ENCODE results near the gene MYBPC3.

MYBPC3 gene

DNA sequence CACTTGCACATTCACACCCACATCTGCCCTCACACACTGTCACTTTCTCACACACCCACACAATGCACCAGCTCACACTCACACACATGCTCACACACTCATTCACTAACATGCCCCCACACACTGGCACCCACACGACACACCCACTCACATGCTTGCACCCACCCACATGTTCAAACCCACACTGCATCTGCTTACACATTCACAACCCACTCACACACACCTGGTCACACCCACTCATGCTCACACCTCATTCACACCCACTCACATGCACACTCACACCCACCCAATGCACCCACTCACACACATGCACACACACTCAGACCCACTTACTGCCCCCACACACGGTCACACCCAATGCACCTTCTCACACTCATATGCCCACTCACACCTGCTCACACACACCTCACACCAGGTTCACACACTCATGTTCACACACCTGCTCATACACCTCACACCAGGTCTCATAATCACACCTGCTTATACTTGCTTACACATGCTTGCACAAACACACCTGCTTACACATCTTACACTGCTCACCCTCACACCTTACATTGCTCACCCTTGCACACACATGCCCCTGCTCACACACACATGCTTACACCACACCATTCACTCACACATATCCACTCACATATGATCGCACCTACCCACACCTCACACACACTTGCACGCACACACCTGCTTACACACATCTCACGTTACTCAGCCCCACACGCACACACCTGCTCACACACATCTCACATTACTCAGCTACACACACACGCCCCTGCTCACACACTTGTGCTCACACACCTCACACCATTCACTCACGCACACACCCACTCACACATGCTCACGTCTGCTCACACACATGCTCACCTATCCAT lies 3.9 kb upstream of the MYBPC3 start:
- FAIRE-seq, result no peak

DNA sequence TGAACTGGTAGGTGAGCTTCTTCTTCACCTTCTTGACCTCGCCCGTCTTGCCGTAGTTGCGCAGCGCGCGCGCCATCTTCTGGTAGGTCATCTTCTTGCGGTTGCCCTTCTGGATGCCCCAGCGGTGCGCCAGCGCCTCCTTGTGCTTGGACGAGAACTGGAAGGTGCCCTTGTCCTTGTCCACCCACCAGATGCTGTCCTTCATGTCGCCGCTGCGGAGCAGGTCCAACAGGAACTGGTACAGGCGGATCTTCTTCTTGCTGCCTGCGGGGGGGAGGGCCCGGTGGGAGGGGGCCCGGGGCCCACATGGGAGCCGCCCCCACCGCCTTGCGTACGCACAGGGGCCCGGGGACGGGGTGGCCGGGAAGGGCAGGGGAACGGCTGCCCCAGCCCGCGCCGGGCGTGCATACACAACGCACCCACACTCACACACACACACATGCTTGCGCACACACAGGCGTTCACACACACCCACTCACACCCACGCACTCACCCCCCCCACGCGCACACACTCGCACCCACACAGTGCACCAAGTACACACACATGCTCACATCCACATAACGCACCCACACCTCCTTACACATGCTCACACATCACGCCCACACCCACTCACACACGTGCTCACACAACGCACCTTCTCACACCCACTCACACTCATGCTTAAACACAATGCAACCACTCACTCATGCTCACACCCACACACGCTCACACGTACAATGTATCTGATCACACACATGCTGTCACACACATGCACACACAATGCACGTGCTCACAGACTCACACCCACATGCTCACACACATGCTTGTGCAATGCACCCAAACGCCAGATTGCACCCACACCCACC lies 3.0 kb upstream of the MYBPC3 start:
- no peak for FAIRE-seq

DNA sequence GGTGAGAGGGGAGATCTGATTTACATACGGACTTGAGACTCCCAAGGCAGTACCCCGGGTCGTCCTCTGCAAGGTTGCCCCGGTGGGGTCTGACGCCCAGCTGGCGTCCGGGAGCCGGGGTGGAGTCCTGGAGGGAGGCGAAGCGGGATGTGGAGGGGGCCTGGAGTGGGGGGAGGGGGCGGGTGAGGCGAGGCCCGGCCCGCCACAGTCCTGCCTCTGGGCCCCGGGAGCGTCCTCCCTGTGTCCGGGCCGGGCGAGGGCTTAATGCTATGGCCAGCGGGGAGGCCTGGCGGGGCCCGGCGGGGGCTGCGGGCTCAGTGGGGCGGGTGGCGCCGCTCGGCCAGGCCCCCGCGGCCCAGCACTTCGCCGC lies 2.4 kb upstream of the MYBPC3 start:
- no peak for FAIRE-seq

DNA sequence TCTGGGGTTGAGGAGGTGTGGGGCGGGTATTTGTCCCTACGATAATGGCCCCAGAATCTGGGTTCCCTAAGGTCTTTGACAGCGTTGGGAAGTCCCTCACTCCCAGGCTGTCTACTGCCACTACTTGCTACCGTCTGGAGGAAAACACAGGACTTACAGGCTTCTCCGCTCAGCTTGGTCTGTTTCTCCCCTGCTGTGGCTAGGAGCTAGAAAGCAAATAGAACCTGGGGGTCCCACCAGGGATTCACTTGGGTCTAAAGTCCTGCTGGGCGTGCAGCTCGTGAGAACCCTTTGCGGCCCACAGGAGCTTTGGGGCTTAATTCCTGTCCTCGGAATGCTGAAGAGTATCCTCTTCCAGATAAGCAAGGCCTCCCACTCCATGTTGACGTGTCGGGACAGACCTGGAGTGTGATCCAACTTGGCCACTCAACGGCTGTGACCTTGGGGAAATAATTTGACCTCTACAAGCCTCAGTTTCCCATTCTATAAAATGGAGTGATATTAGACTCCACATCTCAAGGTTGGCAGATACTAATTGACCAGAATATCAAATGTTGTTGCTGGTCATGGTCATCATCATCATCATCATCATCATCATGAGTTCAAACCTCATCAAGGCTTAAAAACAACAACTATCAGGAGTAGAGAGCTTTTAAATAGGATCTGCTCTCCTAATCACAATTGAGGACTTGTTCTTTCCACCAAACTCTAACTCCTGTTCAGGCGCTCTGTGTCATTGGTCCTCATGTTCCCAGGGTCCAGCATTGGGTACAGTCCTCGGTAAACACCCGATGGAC lies 1.7 kb upstream of the MYBPC3 start:
- FAIRE-seq, result no peak

DNA sequence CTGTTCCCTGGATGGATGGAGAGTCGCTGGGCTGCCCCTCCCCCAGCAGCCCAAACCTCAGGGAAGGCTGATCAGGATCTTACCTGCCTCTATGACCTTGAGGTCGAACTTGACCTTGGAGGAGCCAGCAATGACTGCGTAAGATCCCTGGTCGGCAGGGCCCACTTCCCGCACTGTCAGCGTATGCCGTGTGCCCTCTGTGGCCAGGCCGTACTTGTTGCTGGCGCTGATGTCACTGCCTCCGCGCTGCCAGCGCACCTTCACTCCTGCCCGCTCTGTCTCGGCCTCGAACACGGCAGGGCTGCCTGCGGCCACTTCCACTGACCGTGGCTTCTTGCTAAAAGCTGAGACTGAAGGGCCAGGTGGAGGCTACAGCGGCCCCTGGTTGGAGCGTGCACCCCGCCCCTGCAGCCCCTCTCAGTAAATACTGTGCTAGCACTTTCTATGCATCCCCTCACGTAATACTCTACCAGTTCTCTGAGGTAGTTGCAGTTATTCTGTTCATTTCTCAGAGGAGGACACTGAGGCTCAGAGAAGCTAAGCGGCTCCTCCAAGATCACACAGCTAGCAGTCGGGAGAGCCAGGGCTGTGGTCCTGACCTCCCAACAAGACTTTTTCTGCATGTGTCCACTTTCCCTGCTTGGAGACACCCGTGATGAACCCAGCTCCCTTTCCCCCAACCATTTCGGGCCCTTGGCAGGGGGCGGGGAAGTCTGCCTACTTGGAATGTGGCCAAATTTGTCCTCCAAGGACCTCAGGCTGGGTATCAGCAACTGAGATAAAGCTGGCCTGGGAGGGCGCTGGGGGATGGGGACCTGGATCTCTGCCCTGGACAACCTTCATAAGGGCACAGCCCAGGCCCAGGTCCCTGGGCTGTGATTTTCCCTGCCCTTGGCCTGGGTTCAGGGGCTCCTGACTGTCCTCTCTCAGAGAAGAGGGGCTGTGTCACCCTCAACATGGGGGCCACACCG lies 1.1 kb downstream of the MYBPC3 start:
- FAIRE-seq, result no peak

DNA sequence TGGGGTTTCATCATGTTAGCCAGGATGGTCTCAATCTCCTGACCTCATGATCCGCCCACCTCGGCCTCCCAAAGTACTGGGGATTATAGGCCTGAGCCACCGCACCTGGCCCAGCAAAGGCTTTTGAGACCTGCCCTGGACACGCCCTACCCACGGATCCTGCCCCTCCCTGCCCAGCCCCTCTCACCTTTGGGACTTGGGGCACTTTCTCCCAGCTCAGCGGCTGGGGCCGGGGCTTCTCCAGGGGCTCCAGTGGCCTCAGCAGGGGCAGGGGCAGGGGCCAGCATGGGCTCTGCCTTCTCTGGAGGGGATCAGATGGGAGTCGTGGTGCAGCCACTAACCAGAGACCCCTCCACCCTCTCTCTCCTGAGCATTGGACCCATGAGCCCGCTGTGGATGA lies 2.2 kb downstream of the MYBPC3 start:
- no peak for FAIRE-seq

DNA sequence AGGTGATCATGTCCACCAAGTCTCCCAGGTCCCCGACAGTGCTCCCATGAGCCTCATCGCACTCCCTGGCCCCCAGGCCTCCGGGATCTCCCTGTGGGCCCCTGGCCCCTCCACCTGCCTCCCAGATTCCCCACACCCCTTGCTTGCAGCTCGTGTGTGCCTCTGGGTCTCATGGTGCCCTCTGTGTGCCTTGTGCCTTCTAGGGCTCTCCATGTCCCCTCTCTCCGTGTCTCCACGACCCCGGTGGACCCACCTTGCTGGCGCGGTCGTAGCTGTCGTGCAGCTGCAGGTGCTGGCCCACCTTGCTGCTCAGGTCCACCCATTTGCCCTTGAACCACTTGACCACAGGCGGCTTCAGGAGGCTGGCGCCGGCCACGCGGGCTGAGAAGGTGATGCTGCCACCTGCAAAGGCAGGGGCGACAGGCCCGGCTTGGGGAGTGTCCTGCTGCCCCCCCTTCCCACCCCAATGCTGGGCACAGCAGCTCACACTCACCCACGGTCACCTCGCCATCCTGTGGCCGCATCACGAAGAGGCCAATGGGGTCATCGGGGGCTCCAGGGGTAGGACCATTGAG lies 2.9 kb downstream of the MYBPC3 start:
- FAIRE-seq, result no peak

DNA sequence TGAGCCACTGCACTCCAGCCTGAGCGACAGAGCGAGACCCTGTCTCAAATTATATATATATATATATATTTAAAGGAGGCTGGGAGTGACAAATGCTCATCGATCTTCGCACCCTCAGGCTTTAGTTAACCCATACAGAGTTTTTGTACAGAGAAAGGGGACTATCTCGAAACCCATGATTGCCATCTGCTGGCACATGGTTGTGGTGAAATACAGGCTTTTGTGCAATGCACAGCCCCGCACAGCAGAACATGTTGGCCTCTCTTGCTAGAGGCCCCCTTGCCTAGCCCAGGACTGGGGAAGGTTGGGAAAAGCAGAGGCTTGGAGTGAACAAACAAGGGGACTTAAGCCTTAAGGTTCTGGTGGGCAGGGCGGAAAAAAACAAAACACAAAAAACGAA lies 3.6 kb downstream of the MYBPC3 start:
- FAIRE-seq, result no peak

DNA sequence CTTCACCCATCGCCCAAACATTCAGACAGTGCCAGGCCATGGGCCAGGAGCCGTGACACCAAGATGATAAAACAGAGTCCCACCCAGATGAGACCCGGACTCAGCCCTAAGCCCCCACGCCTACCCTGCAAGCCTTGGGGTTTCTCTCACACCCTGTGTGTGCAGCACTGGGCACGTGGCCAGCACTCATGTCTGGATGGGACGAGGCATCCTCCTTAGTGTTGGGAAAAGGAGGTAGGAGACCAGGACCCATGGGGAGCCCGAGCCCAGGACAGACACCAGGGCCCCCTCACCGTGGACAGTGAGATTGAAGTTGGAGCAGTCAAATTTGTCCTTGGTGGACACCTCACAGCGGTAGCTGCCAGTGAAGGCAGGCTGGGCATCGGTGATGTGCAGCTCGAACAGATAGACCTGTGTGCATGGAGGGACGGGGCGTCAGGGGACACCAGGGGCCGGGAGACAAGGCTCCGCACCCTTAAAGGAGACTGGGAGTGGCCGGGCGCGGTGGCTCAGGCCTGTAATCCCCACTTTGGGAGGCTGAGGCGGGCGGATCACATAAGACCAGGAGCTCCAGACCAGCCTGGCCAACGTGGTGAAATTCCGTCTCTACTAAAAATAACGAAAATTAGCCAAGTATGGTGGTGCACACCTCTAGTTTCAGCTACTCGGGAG lies 4.2 kb downstream of the MYBPC3 start:
- no peak for FAIRE-seq

DNA sequence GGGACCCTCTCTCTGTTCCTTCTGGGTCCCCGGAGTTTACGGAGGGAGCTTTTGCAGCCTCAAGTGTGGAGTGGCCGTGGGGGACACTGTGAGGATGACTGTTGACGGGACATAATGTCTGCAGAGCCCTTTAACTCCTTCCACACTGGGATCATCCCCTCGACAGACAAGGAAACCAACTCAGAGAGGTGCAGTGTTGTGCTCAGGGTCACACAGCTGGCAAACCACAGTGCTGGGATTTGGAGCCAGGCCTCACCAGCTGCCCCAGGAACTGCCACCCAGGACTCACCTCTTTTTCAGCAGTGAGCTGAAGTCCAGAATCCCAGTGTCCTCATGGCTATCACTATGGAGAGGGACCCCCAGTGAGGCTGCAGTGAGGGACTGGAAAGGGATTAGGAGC lies 5.4 kb downstream of the MYBPC3 start:
- FAIRE-seq, result no peak

DNA sequence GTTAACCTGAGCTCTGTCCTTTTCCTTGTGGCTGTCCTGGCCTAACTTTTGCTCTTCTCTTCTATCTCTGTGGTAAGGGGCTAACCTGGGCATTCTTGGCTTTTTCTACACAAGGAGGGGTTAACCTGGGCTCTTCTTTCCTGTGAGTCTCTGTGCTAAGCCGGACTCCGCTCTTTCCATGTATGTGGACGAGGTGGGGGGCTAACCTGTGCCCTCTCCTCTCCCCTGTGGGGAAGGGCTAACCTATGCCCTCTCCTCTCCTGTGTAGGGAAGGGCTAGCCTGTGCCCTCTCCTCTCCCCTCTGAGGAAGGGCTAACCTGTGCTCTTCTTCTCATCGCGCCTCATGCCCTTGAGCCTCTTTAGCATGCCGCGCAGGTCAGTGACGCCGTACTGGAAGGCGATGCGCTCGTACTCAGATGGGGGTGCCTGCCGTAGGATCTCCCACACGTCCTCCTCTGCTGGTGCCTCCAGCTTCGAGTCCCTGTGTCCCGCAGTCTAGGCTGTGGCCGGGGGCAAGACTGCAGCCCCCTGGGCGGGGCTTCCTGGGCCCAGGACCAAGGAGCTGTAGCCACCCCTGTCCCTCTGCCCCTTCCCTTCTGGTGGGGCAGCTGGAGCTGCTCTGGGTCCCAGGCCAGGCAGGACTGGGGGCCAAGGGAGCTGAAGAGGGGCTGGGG lies 6.5 kb downstream of the MYBPC3 start:
- FAIRE-seq, result no peak

DNA sequence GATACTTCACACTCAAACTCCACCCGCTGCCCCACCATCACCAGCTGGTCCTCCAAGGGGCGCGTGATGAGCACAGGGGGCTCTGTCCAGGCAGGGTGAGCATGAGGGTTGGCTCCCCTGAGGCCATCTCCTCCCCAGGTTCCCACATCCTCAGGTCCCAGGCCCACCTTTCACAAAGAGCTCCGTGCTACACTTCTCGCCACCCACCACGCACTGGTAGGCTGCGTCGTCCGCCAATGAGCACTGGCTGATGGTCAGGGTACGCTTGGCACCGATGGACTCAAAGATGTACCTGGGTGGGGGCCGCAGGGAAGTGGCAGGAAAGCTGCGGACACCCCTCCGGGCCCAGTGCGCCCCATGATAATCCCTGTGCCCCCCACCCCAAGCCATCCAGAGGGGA lies 9.6 kb downstream of the MYBPC3 start:
- FAIRE-seq, result no peak

DNA sequence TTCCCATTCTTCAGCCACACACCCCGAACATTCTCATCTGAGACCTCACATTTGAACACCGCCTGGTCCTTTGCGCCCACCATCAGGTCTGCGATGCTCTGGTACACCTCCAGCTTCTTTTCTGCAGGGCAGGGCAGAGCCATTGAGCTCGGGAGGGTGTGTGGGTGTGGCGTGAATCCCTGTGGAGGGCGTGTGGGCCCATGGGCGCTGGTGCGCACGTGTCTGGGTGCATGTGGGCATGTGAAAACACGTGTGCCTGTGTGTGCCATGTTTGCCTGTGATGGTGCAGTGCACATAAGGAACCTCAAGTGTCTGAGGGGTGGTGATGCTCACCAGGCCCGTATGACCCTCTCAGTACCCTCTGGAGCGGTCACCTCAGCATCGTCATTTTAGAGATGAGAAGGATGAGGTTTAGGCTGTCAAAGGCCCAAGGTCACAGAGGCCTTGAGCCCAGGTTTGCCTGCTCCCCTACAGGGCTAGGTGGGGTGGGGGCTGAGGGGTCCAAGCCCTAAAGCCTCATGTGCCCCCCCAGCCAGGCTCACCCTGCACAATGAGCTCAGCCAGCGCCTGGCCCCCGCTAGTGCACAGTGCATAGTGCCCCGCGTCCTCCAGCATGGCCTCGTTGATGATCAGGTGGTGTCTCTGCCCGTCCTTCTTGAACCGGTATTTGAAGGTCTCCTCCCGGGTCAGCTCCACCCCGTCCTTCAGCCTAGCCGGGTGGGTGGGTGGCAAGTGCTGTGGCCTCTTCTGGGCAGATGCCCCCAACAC lies 10.3 kb downstream of the MYBPC3 start:
- no peak for FAIRE-seq

DNA sequence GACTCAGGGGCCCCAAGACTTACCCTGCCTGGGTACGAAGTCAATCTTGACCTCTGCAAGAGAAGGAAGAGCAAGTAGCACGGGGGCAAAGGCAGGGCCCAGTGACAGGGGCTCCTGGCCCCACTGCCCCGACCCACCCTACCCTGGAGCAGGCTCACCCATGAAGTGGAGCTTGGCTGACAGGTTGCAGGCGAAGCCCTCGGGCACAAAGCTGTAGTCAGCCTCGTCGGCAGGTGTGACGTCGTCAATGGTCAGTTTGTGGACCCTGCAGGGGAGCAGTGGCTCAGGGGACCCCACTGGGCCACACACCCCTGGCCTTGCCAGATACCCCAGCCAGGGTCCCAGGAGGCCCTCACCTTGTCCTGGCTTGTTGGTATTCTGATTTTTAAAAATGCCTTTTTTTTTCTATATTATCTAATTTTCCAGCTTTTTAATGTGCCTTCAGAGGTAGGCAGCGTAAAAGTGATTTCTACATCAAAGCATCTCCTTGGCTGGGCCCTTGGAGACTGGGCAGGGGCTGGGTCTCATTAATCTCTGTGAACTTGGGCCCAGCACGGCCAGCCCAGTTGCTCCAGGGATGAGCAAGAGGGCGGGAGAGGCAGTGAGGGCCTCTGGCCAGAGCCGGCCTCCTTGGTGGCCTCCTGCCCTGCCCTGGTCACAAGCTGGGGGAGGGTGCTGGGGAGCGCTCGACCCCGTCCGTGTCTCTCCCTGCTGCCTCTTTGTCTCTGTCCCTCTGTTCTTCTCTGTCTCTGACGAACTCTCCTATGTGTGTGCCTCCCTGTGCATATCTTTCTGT lies 11.3 kb downstream of the MYBPC3 start:
- FAIRE-seq, result no peak

DNA sequence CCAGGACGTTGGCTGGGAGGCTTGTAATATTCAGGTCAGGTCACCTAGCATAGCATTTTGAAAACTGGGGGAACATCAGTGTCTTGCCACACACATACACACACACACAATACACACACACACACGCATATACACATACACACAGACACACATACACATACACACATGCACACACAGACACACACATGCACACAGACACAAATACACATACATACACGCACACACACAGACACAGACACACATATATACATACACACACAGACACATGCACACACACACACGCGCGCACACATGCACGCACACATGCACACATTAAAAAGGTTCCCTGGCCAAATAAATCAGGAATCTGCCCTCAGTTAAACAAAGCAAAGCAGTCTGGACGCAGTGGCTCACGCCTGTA lies 12.5 kb downstream of the MYBPC3 start:
- no peak for FAIRE-seq

DNA sequence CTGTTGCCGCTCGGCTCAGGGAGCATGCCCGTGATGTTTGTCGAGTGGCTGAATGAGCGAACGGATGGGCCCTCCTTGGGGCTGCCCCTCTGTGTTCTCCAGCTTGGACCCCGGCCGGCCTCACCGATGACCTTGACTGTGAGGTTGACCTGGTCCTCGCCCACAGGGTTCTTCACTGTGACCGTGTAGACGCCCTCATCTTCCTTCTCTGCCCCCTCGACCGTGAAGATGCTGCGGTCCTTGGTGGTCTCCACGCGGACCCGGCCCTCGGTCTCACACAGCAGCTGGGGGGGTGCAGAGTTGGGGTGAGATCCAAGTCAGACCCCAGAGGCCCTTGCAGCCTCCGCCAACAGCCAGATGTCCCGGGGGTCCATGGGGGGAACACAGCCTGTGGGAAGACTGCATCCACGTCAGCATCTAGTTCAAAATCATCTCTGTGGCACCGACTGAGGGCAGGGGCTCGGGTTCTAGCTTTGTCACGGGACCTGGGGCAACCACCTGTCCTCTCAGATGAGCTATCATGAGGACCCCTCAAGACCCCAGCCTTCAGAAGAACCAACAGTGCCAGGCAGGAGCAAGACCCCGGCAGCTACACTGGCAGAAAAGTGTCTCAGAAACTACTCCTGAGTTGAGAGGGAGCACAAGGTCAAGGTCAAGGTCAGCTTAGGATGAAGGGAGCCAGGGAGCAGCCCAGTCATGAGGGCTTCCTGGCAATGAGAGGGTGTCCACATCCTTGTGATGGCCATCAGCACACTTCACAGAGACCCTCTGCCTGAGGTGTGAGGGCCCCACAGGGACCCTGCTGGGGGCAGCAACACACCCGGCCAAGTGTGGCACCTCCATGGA lies 13.9 kb downstream of the MYBPC3 start:
- FAIRE-seq, result no peak

DNA sequence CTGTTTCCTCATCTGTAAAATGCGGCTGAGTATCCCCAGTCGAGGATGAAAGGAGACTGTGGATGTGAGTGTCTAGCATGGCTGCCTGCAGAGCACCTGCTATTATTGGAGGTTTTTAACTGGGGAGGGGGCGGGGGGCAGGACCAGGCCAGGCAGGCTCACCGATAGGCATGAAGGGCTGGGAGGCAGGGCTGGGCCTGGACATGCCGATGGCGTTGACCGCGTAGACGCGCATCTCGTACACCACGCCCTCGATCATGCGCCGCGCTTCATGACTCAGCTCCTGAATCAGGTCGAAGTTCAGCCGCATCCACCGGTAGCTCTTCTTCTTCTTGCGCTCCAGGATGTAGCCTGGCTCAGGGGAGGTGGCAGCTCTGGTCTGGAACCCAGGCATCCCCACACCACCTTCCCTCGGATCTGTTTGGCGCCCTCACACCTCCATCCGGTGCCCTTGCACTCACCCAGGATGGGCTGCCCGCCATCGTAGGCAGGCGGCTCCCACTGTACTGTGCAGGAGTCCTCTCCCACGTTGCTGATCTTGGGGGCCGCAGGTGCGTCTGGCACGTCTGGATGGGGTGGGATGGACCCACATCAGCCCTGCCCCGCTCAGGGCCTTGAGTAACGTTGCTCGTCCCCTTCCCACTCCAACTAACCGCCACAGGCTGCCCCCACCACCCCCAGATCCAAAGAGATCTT lies 15.1 kb downstream of the MYBPC3 start:
- FAIRE-seq, result no peak
